NCI-H2107 treated with DMSO at 0.1 percent for 48 hours (cell line): Measurements from ENCODE around the gene FOXL3.
"Not testable (repeated sequence)": the region's sequence is repeated elsewhere in the genome, so short reads cannot be mapped to it uniquely, and the experiment has no call there.

Source experiments
- DNase-seq: peaks from one replicate; lab custom pipeline; 2025; ENCODE audit not compliant: unreplicated experiment; lab: John Stamatoyannopoulos, UW

Gene FOXL3

GRCh38 chr7:335358-336148 is 45.6 kb downstream of the FOXL3 start:
- DNase-seq, result no peak

- not testable (repeated sequence) for DNase-seq
Measured at GRCh38 chr7:336149-336533, 46.2 kb downstream of the FOXL3 start.

- no peak for DNase-seq
Measured at GRCh38 chr7:336810-337566, 47.0 kb downstream of the FOXL3 start.

- no peak for DNase-seq
Measured at GRCh38 chr7:337567-337951, 47.6 kb downstream of the FOXL3 start.

GRCh38 chr7:338295-339061 is 48.5 kb downstream of the FOXL3 start:
- DNase-seq, result no peak

GRCh38 chr7:339062-339342 is 49.0 kb downstream of the FOXL3 start:
- DNase-seq, result no peak

GRCh38 chr7:339696-340095 is 49.7 kb downstream of the FOXL3 start:
- DNase-seq, result no peak

GRCh38 chr7:340200-340937 is 50.4 kb downstream of the FOXL3 start:
- no peak for DNase-seq
